Measurements from ENCODE around the gene TNIK. TPM values are rescaled to one million over a fixed set of nuclear protein-coding genes. Genes with fewer than 3 reads are reported as not detected.

Gene TNIK
- total RNA-seq, 2 donors from 2014 or later: 96.4 to 98.9 TPM

GRCh38 chr3:171213178-171213577, 247.0 kb downstream of the TNIK start:
- Mint-ChIP-seq H3K27me3 (no peaks in the 10 kb centered on the region), H3K4me3 (no peak overlapping the region), H3K27ac (no peak overlapping the region), H3K4me1 (peaks cover 27% of the 10 kb centered on the region), H3K36me3 (ENCODE audit: low read depth) (peaks cover 12% of the 10 kb centered on the region)
- no peak for DNase-seq
- no peaks in the 10 kb centered on the region for H3K9me3 ChIP-seq (ENCODE audit: control insufficient read depth, low read length, poor library complexity, severe bottlenecking)
- ATAC-seq: no peak

GRCh38 chr3:171212648-171213047, 247.6 kb downstream of the TNIK start:
- Mint-ChIP-seq H3K4me1 (peaks cover 24% of the 10 kb centered on the region), H3K36me3 (ENCODE audit: low read depth) (peaks cover 11% of the 10 kb centered on the region), H3K4me3 (no peak overlapping the region), H3K27ac (no peak overlapping the region), H3K27me3 (no peaks in the 10 kb centered on the region)
- H3K9me3 ChIP-seq (ENCODE audit: control insufficient read depth, low read length, poor library complexity, severe bottlenecking): no peaks in the 10 kb centered on the region
- DNase-seq: no peak
- ATAC-seq: no peak

- peaks cover 13% of the 10 kb centered on the region for H3K36me3 Mint-ChIP-seq (ENCODE audit: low read depth)
Measured at GRCh38 chr3:171206283-171206682, 253.9 kb downstream of the TNIK start.

GRCh38 chr3:171204942-171205341, 255.3 kb downstream of the TNIK start:
- Mint-ChIP-seq H3K4me3 (no peak overlapping the region), H3K27ac (no peak overlapping the region), H3K36me3 (ENCODE audit: low read depth) (peaks cover 10% of the 10 kb centered on the region), H3K27me3 (no peaks in the 10 kb centered on the region), H3K4me1 (peaks cover 4% of the 10 kb centered on the region)
- H3K9me3 ChIP-seq (ENCODE audit: control insufficient read depth, low read length, poor library complexity, severe bottlenecking): no peaks in the 10 kb centered on the region
- ATAC-seq (no peak), DNase-seq (no peak)

More at GRCh38 chr3:171206283-171206682, 253.9 kb downstream of the TNIK start:
- ATAC-seq (no peak), DNase-seq (no peak)
- H3K4me1 Mint-ChIP-seq: peaks cover 2% of the 10 kb centered on the region
- H3K27ac Mint-ChIP-seq: no peak overlapping the region
- no peak overlapping the region for H3K4me3 Mint-ChIP-seq
- H3K9me3 ChIP-seq (ENCODE audit: control insufficient read depth, low read length, poor library complexity, severe bottlenecking): no peaks in the 10 kb centered on the region
- H3K27me3 Mint-ChIP-seq: no peaks in the 10 kb centered on the region

DNA sequence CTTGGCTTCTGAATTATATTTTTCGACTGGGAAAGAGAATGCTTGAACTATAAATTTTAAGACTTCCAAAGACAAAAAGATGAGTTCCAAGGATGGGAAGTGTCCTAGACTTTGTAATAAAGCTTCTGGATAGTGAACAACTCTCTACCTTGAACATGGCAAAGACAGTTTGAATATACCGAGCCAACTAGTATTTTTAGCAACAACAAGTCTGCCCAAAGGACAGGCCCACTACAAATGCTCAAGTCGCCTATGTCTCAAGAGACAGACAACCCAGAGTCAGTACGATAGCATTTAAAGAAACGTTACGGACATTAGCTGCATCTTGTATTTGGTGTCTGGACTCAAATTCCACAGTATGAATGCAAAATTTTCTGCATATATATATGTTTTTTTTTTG, 258.4 kb downstream of the TNIK start:
- Mint-ChIP-seq H3K4me3 (no peak overlapping the region), H3K27me3 (no peaks in the 10 kb centered on the region), H3K27ac (no peak overlapping the region), H3K36me3 (ENCODE audit: low read depth) (peaks cover 8% of the 10 kb centered on the region), H3K4me1 (peaks cover 13% of the 10 kb centered on the region)
- ATAC-seq: no peak
- no peaks in the 10 kb centered on the region for H3K9me3 ChIP-seq (ENCODE audit: control insufficient read depth, low read length, poor library complexity, severe bottlenecking)
- DNase-seq: no peak

DNA sequence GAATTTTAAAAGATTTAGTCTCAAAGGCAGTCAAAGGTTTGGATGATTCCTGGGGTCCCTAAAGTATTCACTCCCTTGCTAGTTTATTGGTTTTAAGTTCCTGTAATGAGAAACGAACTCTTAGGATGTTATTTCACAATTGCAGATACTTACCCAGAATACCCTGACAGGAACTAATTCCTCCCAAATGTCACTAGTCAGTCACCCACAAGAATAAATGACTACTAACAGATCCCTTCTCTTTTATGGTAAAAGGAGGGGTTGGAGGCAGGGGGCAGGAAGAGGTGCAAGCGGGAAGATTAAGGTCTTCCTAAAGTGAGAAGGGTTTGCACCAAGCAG, 259.5 kb downstream of the TNIK start:
- Mint-ChIP-seq H3K36me3 (ENCODE audit: low read depth) (peaks cover 4% of the 10 kb centered on the region), H3K4me1 (peaks cover 15% of the 10 kb centered on the region), H3K27me3 (no peaks in the 10 kb centered on the region), H3K27ac (peak overlapping the region; percentile 47), H3K4me3 (no peak overlapping the region)
- no peaks in the 10 kb centered on the region for H3K9me3 ChIP-seq (ENCODE audit: control insufficient read depth, low read length, poor library complexity, severe bottlenecking)
- no peak for ATAC-seq
- DNase-seq: no peak

DNA sequence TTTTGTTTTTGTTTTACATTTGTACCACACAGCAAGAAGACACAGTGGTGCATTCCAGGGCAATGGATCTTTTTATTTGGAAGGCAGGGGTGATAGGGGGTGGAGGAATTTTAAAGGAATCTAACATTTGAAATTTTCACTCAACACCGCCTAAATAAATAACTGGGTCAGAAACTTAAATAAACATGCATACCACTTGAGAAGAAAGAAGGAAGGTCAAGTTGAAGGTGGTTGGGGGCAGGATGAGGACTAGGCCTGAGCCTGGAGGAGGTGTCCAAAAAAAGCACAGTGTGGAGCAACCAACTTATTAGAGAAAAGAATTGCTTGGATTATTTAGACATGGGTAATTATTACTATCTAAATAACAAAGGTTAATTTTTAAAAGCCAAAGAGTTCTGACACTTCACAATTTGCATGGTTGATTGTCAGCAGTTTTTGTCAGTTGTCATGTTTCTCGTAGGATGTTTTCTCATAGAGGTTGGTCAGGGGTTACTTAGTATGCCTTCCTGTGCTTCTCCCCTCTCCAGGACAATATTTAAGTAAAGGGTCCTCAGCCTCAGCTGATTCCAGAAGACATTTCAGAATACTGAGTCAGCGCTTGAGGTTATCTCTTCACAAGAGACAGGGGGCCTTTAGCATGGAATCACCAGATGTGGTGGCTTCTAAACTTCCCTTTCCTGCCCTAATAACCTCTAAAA, 260.0 kb downstream of the TNIK start:
- no peaks in the 10 kb centered on the region for H3K9me3 ChIP-seq (ENCODE audit: control insufficient read depth, low read length, poor library complexity, severe bottlenecking)
- no peak overlapping the region for H3K27ac Mint-ChIP-seq
- H3K4me3 Mint-ChIP-seq: no peak overlapping the region
- H3K36me3 Mint-ChIP-seq (ENCODE audit: low read depth): peaks cover 4% of the 10 kb centered on the region
- ATAC-seq: no peak
- no peaks in the 10 kb centered on the region for H3K27me3 Mint-ChIP-seq
- H3K4me1 Mint-ChIP-seq: peaks cover 15% of the 10 kb centered on the region
- DNase-seq: no peak

DNA sequence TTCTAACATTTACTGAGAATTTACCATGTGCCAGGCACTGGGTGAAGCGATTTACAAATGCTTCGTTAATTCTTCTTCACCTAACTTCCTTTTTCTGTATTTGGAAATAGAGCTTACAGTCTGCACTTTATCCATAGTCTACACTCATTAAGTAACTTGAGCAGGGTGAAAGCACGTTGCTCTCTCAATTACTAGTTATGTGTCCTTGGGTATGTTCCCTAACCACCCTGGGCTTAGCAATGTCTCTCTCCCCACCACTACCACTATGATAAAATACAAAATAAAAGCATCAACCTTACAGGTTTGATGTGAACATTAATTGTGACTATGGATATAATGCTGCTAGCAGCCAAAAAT, 260.8 kb downstream of the TNIK start:
- no peak for ATAC-seq
- no peak overlapping the region for H3K27ac Mint-ChIP-seq
- peaks cover 4% of the 10 kb centered on the region for H3K36me3 Mint-ChIP-seq (ENCODE audit: low read depth)
- DNase-seq: no peak
- H3K4me1 Mint-ChIP-seq: peaks cover 15% of the 10 kb centered on the region
- H3K9me3 ChIP-seq (ENCODE audit: control insufficient read depth, low read length, poor library complexity, severe bottlenecking): no peaks in the 10 kb centered on the region
- no peaks in the 10 kb centered on the region for H3K27me3 Mint-ChIP-seq
- no peak overlapping the region for H3K4me3 Mint-ChIP-seq

- peaks cover 19% of the 10 kb centered on the region for H3K4me1 Mint-ChIP-seq
- no peak overlapping the region for H3K4me3 Mint-ChIP-seq
- no peaks in the 10 kb centered on the region for H3K9me3 ChIP-seq (ENCODE audit: control insufficient read depth, low read length, poor library complexity, severe bottlenecking)
- H3K36me3 Mint-ChIP-seq (ENCODE audit: low read depth): peaks cover 4% of the 10 kb centered on the region
- no peaks in the 10 kb centered on the region for H3K27me3 Mint-ChIP-seq
- no peak overlapping the region for H3K27ac Mint-ChIP-seq
- DNase-seq (no peak), ATAC-seq (no peak)
Measured at GRCh38 chr3:171198781-171199472, 261.3 kb downstream of the TNIK start.

- Mint-ChIP-seq H3K27me3 (no peaks in the 10 kb centered on the region), H3K4me1 (peaks cover 22% of the 10 kb centered on the region), H3K36me3 (ENCODE audit: low read depth) (peaks cover 9% of the 10 kb centered on the region), H3K27ac (no peak overlapping the region), H3K4me3 (no peak overlapping the region)
- H3K9me3 ChIP-seq (ENCODE audit: control insufficient read depth, low read length, poor library complexity, severe bottlenecking): no peaks in the 10 kb centered on the region
- DNase-seq (no peak), ATAC-seq (no peak)
Measured at GRCh38 chr3:171195686-171196085, 264.5 kb downstream of the TNIK start.

- Mint-ChIP-seq H3K4me3 (no peak overlapping the region), H3K27ac (no peak overlapping the region), H3K27me3 (no peaks in the 10 kb centered on the region), H3K36me3 (ENCODE audit: low read depth) (peaks cover 7% of the 10 kb centered on the region), H3K4me1 (peaks cover 20% of the 10 kb centered on the region)
- no peaks in the 10 kb centered on the region for H3K9me3 ChIP-seq (ENCODE audit: control insufficient read depth, low read length, poor library complexity, severe bottlenecking)
- DNase-seq (no peak), ATAC-seq (no peak)
Measured at GRCh38 chr3:171194965-171195364, 265.2 kb downstream of the TNIK start.

GRCh38 chr3:171193693-171194092, 266.5 kb downstream of the TNIK start:
- Mint-ChIP-seq H3K36me3 (ENCODE audit: low read depth) (peaks cover 9% of the 10 kb centered on the region), H3K27ac (no peak overlapping the region), H3K27me3 (no peaks in the 10 kb centered on the region), H3K4me3 (peak overlapping the region; percentile 57), H3K4me1 (peaks cover 23% of the 10 kb centered on the region)
- no peaks in the 10 kb centered on the region for H3K9me3 ChIP-seq (ENCODE audit: control insufficient read depth, low read length, poor library complexity, severe bottlenecking)
- ATAC-seq (no peak), DNase-seq (no peak)

DNA sequence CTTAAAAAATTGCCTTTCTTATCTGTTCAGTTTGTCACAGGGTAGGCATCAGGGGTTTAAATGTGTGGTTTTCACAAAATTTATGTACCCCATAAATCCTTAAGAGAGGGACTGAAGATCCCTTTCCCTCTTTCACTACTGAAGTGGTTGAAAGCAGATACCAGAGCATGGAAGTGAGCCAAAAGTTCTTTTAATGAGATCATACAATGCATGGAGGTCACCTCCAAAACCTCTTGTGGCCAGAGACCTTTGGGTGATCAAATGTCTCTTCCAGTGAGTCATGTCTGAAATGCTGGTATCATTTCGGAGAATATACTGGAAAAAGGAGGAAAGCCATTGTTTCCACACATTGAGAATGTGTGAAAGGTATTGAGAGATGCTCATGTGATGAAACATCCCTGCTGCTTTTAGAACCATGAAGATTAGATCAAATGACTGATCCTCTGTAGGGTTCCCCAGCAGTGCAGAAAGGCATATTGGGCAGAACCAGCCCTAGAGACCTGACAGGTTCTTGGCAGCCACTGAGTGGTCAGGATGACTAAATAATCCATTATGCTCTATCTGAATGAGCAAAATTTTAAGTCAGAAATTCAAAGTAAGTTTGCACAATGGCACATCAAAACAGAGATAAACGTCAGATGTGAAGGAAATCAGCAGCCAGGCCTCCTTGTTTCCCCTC, 267.9 kb downstream of the TNIK start:
- H3K27ac Mint-ChIP-seq: no peak overlapping the region
- no peak overlapping the region for H3K4me3 Mint-ChIP-seq
- H3K9me3 ChIP-seq (ENCODE audit: control insufficient read depth, low read length, poor library complexity, severe bottlenecking): no peaks in the 10 kb centered on the region
- H3K36me3 Mint-ChIP-seq (ENCODE audit: low read depth): peaks cover 7% of the 10 kb centered on the region
- H3K4me1 Mint-ChIP-seq: peaks cover 15% of the 10 kb centered on the region
- H3K27me3 Mint-ChIP-seq: no peaks in the 10 kb centered on the region
- ATAC-seq: no peak
- no peak for DNase-seq

All from T-helper 17 cell (primary cell).